Suprapubic skin (tissue), 4 donors: ENCODE measurements around the gene RAPGEF6.

Experiments used
- POLR2A ChIP-seq, 2 donors: fragments of 450-650 bp; IDR thresholded peaks; one replicate each; pipeline ENCODE4 v1.6.1; 2017; ENCODE audit warnings: antibody characterized with exemption in 2 of 2, mild to moderate bottlenecking in 2 of 2, moderate library complexity in 2 of 2
- POLR2AphosphoS5 ChIP-seq, 3 donors: sonication (generic); formaldehyde crosslinking; IDR thresholded peaks; one replicate each; pipeline ENCODE4 v1.6.1; 2017; ENCODE audit warnings: antibody characterized with exemption in 3 of 3
- TF ChIP-seq, protein P1 (sequence below), 2 donors: fragments of 200-600 bp in 1 of 2; fragments of 450-650 bp in 1 of 2; sonication (generic) in 1 of 2; IDR thresholded peaks; one replicate each; pipeline ENCODE4 v1.5.1; 2016 to 2019; ENCODE audit warnings: antibody characterized with exemption in 2 of 2, mild to moderate bottlenecking in 1 of 2, moderate library complexity in 1 of 2

DNA sequence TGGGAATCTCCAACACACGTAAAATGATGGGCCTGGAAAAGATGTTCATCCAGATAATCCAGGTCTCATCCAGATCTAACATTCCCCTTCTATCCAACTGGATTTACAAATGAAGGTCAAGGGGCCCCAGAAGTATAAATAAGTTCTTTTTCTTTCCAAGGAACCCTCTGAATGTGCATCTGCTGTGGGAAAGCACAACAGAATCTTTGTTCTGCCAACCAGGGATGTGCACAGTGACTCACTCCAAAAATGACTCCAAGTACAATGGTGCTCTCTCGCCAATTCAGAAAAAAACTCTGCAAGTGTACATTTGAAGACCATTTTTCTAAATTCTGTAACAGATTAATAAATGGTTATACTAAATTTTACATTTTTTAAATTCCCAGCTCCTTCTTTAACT, 12.4 kb downstream of the RAPGEF6 start:
- TF ChIP-seq, protein P1, sequence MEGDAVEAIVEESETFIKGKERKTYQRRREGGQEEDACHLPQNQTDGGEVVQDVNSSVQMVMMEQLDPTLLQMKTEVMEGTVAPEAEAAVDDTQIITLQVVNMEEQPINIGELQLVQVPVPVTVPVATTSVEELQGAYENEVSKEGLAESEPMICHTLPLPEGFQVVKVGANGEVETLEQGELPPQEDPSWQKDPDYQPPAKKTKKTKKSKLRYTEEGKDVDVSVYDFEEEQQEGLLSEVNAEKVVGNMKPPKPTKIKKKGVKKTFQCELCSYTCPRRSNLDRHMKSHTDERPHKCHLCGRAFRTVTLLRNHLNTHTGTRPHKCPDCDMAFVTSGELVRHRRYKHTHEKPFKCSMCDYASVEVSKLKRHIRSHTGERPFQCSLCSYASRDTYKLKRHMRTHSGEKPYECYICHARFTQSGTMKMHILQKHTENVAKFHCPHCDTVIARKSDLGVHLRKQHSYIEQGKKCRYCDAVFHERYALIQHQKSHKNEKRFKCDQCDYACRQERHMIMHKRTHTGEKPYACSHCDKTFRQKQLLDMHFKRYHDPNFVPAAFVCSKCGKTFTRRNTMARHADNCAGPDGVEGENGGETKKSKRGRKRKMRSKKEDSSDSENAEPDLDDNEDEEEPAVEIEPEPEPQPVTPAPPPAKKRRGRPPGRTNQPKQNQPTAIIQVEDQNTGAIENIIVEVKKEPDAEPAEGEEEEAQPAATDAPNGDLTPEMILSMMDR (IDR thresholded peaks at IDR 0.05): no peak
- no peak for TF ChIP-seq POLR2AphosphoS5 (IDR thresholded peaks at IDR 0.05)
- no peak for TF ChIP-seq POLR2A (IDR thresholded peaks at IDR 0.05)
